GM23338 (cell line): Measurements from ENCODE around the gene FLYWCH1. TPM values are rescaled to one million over a fixed set of nuclear protein-coding genes. Genes with fewer than 3 reads are reported as not detected.

Experiments
- ATAC-seq: fragments of 200-7000 bp; cut with Tn5 transposase; 3 replicates; pipeline ENCODE4 v1.9.1; 2020
- DNase-seq: peaks from one replicate; pipeline ENCODE4 v3.0.0-alpha.2; 2015; ENCODE audit warnings: low spot score
- H2AFZ ChIP-seq: fragments of 200-600 bp; sonication (generic); 2 replicates; pipeline ENCODE4 v1.8.0; 2016; ENCODE audit warnings: antibody characterized with exemption, mild to moderate bottlenecking, moderate library complexity
- H3F3A ChIP-seq: fragments of 200-600 bp; sonication (generic); replicated peaks from 2 replicates; pipeline ENCODE4 v1.8.0; 2017; ENCODE audit warnings: antibody characterized with exemption, mixed run types, low read depth
- H3K27ac ChIP-seq: fragments of 200-600 bp; sonication (generic); 2 replicates; pipeline ENCODE4 v1.6.1; 2016; ENCODE audit warnings: low read depth
- H3K27me3 ChIP-seq: fragments of 200-600 bp; sonication (generic); 2 replicates; pipeline ENCODE4 v1.8.0; 2016; ENCODE audit warnings: mild to moderate bottlenecking, mixed run types, moderate library complexity; ENCODE audit not compliant: insufficient read depth
- H3K36me3 ChIP-seq: fragments of 200-600 bp; sonication (generic); 2 replicates; pipeline ENCODE4 v1.8.0; 2016; ENCODE audit warnings: mild to moderate bottlenecking; ENCODE audit not compliant: insufficient read depth
- H3K4me1 ChIP-seq: fragments of 200-600 bp; sonication (generic); 2 replicates; pipeline ENCODE4 v1.8.0; 2016; ENCODE audit warnings: mild to moderate bottlenecking, moderate library complexity; ENCODE audit not compliant: insufficient read depth
- H3K4me2 ChIP-seq: fragments of 200-600 bp; sonication (generic); 2 replicates; pipeline ENCODE4 v1.7.1; 2017; ENCODE audit warnings: mixed run types
- H3K4me3 ChIP-seq: fragments of 200-600 bp; sonication (generic); 2 replicates; pipeline ENCODE4 v1.6.1; 2016; ENCODE audit warnings: mixed run types
- H3K79me2 ChIP-seq: fragments of 200-600 bp; sonication (generic); replicated peaks from 2 replicates; pipeline ENCODE4 v1.8.0; 2017; ENCODE audit warnings: mild to moderate bottlenecking; ENCODE audit not compliant: insufficient read depth
- H3K9me2 ChIP-seq: fragments of 200-600 bp; sonication (generic); 2 replicates; pipeline ENCODE4 v1.8.0; 2017; ENCODE audit not compliant: insufficient read depth
- H4K20me1 ChIP-seq: fragments of 200-600 bp; sonication (generic); replicated peaks from 2 replicates; pipeline ENCODE4 v1.8.0; 2017; ENCODE audit warnings: mild to moderate bottlenecking; ENCODE audit not compliant: insufficient read depth
- H3K27ac Mint-ChIP-seq: 2 replicates; pipeline ENCODE4 v1.8.0; 2020; ENCODE audit warnings: inconsistent platforms, mild to moderate bottlenecking, moderate library complexity, mixed read lengths
- H3K27me3 Mint-ChIP-seq: 3 replicates; pipeline ENCODE4 v1.8.0; 2022; ENCODE audit warnings: low read depth, mild to moderate bottlenecking, moderate library complexity, mixed read lengths, inconsistent platforms; ENCODE audit not compliant: insufficient read depth, poor library complexity
- H3K36me3 Mint-ChIP-seq: 3 replicates; pipeline ENCODE4 v1.8.0; 2021; ENCODE audit warnings: low read depth, mild to moderate bottlenecking, inconsistent platforms, moderate library complexity, mixed read lengths
- H3K4me1 Mint-ChIP-seq: 3 replicates; pipeline ENCODE4 v1.8.0; 2020; ENCODE audit warnings: mild to moderate bottlenecking, inconsistent platforms, mixed read lengths
- H3K4me3 Mint-ChIP-seq: 3 replicates; pipeline ENCODE4 v1.8.0; 2021; ENCODE audit warnings: moderate library complexity, mild to moderate bottlenecking, inconsistent platforms, mixed read lengths
- H3K9me3 Mint-ChIP-seq: 3 replicates; pipeline ENCODE4 v1.8.0; 2020; ENCODE audit warnings: moderate library complexity, mild to moderate bottlenecking, inconsistent platforms, mixed read lengths
- CREB1 ChIP-seq: fragments of 250-450 bp; sonication (Bioruptor Pico); IDR thresholded peaks from 2 replicates; pipeline ENCODE4 v1.5.0; 2020; ENCODE audit warnings: low read depth, mild to moderate bottlenecking, moderate library complexity
- STAT1 ChIP-seq: IDR thresholded peaks from one replicate; pipeline ENCODE4 v1.6.1; 2016; ENCODE audit warnings: antibody characterized with exemption; ENCODE audit not compliant: unreplicated experiment
- polyA plus RNA-seq: library from polyadenylated mRNA; unstranded; fragments of >200 nt; fragmentation: Nextera tagmentation; extraction: Ambion mirVana; gene quantifications from 2 replicates; pipeline ENCODE4 v1.2.1, GENCODE V29; 2016
- total RNA-seq: library from RNA; depleted of rRNA; stranded (reverse); fragments of >200 nt; shearing (Covaris generic); gene quantifications from 2 replicates; pipeline ENCODE4 v1.2.3, GENCODE V29; 2014
- TF ChIP-seq, protein P1 (sequence below), 2 experiments: fragments of 200-600 bp in 1 of 2; sonication (generic) in 1 of 2; conservative IDR thresholded peaks; 2 replicates each; pipeline versions ENCODE4 v1.5.1 to v1.6.1; 2016 to 2017; ENCODE audit warnings: antibody characterized with exemption in 2 of 2, low read depth in 2 of 2, mild to moderate bottlenecking in 2 of 2, moderate library complexity in 1 of 2

Gene FLYWCH1
- total and polyA plus RNA-seq, 2 experiments from 2014 or later = 6.0 to 29.3 TPM

DNA sequence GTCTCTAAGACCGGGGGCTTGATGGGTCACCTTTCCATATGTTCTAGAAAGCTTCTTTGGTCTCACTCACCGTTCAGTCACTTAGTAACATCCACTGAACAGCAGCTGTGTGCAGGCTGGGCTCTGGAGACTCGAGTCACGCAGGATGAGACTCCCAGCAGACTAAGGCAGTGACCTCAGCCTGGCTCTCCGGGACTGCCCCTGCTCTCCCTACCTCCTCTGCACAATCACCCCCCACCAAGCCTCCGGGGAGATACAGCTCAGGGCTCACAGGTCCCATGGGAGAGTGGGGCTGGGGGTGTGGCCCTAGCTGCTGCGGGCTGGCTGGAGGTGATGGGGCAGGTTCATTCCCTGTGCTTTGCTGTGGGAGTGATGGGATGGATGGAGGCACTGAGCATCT, 14.6 kb upstream of the FLYWCH1 start:
- no peak for ATAC-seq
- no peaks in the 10 kb centered on the region for H3K4me1 ChIP-seq
- no peak for DNase-seq
- H3K27ac Mint-ChIP-seq = no peak overlapping the region
- H3K4me3 Mint-ChIP-seq = no peak overlapping the region
- H4K20me1 ChIP-seq = no peaks in the 10 kb centered on the region
- no peaks in the 10 kb centered on the region for H3K27me3 ChIP-seq
- no peaks in the 10 kb centered on the region for H3K9me3 Mint-ChIP-seq
- no peak overlapping the region for H3K4me3 ChIP-seq
- H3K79me2 ChIP-seq = no peaks in the 10 kb centered on the region
- no peaks in the 10 kb centered on the region; the same call in 1 of the 2 replicates for H3F3A ChIP-seq
- no peaks in the 10 kb centered on the region; the same call in 2 of the 3 replicates for H3K36me3 Mint-ChIP-seq
- H3K27me3 Mint-ChIP-seq = peaks cover 8% of the 10 kb centered on the region
- H3K27ac ChIP-seq = no peak overlapping the region
- no peaks in the 10 kb centered on the region for H3K36me3 ChIP-seq
- no peak overlapping the region for H3K4me2 ChIP-seq
- H3K9me2 ChIP-seq = no peaks in the 10 kb centered on the region
- no peak for TF ChIP-seq STAT1
- no peak for TF ChIP-seq CREB1
- TF ChIP-seq, protein P1, sequence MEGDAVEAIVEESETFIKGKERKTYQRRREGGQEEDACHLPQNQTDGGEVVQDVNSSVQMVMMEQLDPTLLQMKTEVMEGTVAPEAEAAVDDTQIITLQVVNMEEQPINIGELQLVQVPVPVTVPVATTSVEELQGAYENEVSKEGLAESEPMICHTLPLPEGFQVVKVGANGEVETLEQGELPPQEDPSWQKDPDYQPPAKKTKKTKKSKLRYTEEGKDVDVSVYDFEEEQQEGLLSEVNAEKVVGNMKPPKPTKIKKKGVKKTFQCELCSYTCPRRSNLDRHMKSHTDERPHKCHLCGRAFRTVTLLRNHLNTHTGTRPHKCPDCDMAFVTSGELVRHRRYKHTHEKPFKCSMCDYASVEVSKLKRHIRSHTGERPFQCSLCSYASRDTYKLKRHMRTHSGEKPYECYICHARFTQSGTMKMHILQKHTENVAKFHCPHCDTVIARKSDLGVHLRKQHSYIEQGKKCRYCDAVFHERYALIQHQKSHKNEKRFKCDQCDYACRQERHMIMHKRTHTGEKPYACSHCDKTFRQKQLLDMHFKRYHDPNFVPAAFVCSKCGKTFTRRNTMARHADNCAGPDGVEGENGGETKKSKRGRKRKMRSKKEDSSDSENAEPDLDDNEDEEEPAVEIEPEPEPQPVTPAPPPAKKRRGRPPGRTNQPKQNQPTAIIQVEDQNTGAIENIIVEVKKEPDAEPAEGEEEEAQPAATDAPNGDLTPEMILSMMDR (conservative IDR thresholded peaks at IDR 0.05; ENCODE audit: low read depth in 2 of 2) = no peak
- no peak overlapping the region for H2AFZ ChIP-seq
- H3K4me1 Mint-ChIP-seq = no peaks in the 10 kb centered on the region

- Histone ChIP-seq H3K4me3 (no peak overlapping the region), H3K9me2 (no peaks in the 10 kb centered on the region)
Observed at GRCh38 chr16:2898831-2899563, 12.7 kb upstream of the FLYWCH1 start.

More at GRCh38 chr16:2898831-2899563, 12.7 kb upstream of the FLYWCH1 start:
- H3K36me3 ChIP-seq = no peaks in the 10 kb centered on the region
- H3K4me1 ChIP-seq = no peaks in the 10 kb centered on the region; the same call in 1 of the 2 replicates
- no peak for DNase-seq
- no peak for ATAC-seq
- Mint-ChIP-seq H3K4me1 (peaks cover 3% of the 10 kb centered on the region; the same call in 2 of the 3 replicates), H3K9me3 (no peaks in the 10 kb centered on the region), H3K4me3 (no peak overlapping the region), H3K36me3 (no peaks in the 10 kb centered on the region; the same call in 2 of the 3 replicates), H3K27ac (no peak overlapping the region), H3K27me3 (peaks cover 14% of the 10 kb centered on the region)
- no peak overlapping the region for H3K4me2 ChIP-seq
- no peaks in the 10 kb centered on the region for H4K20me1 ChIP-seq
- H3K79me2 ChIP-seq = no peaks in the 10 kb centered on the region
- TF ChIP-seq, protein P1 (conservative IDR thresholded peaks at IDR 0.05; ENCODE audit: low read depth in 2 of 2) = no peak
- TF ChIP-seq CREB1 = no peak
- H3K27me3 ChIP-seq = no peaks in the 10 kb centered on the region
- H3K27ac ChIP-seq = no peak overlapping the region
- H3F3A ChIP-seq = 0 out of 2 replicates have a peak, but pooled peaks cover 4% of the 10 kb centered on the region
- no peak overlapping the region for H2AFZ ChIP-seq
